ENCODE data around the gene GNA12. TPM values are rescaled to one million over a fixed set of nuclear protein-coding genes. Genes with fewer than 3 reads are reported as not detected.
"Not testable (repeated sequence)": the region's sequence is repeated elsewhere in the genome, so short reads cannot be mapped to it uniquely, and the experiment has no call there.

GNA12 gene
- total RNA-seq, 4 donors from 2014 or later: 4.6 to 14.0 (median 8.9) TPM

DNA sequence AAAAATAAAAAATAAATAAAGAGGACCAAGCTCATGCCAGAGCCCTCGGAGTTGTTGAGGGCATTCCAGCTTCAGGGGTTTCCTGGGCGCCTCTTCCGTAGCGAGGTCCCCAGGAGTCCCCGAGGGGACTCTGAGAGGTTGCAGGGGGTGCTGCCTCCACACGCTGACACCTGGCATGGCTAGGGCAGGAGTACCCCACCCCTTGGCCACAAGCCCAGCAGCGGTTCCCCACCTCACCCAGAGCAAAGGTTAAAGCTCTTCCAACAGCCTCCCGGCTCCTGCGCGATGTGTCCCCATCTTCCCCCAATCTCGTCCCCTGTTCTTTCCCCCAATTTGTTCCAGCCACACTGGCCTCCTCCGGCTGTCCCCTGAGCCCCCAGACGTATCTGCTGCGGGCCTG is 151.6 kb downstream of the GNA12 start:
- 76 to 81% methylated on average over 14 of the region's 14 CpGs for WGBS, 2 donors
- intact Hi-C loops (cut with DNase I; ENCODE audit: low total_unique reads): no loop called here
- DNase-seq (ENCODE audit: low spot score in 2 of 2): no peak
- TF ChIP-seq POLR2A (IDR thresholded peaks at IDR 0.05): no peak
- H3K4me3 ChIP-seq (ENCODE audit: low read depth, poor library complexity, severe bottlenecking): no peak overlapping the region

DNA sequence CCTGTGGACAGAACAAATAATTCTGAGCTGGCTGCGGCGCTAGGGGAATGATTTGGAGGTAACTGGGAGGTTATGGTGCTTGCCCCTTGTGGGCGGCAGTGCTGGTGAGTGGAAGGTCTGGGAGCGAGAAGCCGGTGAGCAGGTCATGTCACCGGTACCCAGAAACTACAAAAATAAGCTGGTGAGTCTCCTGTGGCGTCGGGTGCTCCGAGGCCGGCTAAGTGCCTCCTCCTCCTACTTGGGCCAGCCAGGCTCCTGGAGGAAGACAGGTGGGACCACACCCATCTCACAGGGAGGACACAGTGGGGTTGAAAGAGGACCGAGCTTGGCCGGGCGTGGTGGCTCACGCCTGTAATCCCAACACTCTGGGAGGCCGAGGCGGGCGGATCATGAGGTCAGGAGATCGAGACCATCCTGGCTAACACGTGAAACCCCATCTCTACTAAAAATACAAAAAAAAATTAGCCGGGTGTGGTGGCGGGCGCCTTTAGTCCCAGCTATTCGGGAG is 152.1 kb downstream of the GNA12 start:
- H3K4me3 ChIP-seq (ENCODE audit: low read depth, poor library complexity, severe bottlenecking); intact Hi-C loops (cut with DNase I; ENCODE audit: low total_unique reads); DNase-seq (ENCODE audit: low spot score in 2 of 2): not testable (repeated sequence)
- WGBS, 2 donors: 89 to 90% methylated on average over 18 to 23 of the region's 23 CpGs

DNA sequence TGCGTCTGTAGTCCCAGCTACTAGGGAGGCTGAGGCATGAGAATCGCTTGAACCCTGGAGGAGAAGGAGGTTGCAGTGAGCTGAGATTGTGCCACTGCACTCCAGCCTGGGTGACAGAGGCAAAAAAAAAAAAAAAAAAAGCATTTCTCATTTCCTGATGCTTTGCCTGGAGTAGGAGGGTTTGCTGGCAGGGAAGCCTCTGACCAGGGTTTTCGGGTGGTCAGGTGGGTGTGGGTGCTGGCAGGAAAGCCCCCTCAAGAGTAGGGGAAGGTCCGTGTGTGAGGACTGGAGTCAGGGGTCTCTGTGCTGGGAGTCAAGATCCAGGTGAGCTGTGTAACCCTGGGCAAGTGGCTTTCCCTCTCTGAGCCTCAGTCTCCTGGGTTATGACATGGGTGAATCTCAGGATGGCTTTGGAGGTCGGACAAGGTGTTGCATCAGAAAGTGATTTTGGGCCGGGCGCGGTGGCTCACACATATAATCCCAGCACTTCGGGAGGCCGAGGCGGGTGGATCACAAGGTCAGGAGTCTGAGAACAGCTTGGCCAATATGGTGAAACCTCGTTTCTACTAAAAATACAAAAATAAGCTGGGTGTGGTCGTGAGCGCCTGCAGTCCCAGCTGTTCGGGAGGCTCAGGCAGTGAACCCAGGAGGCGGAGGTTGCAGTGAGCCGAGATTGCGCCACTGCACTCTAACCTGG is 152.9 kb downstream of the GNA12 start:
- TF ChIP-seq, protein P1, sequence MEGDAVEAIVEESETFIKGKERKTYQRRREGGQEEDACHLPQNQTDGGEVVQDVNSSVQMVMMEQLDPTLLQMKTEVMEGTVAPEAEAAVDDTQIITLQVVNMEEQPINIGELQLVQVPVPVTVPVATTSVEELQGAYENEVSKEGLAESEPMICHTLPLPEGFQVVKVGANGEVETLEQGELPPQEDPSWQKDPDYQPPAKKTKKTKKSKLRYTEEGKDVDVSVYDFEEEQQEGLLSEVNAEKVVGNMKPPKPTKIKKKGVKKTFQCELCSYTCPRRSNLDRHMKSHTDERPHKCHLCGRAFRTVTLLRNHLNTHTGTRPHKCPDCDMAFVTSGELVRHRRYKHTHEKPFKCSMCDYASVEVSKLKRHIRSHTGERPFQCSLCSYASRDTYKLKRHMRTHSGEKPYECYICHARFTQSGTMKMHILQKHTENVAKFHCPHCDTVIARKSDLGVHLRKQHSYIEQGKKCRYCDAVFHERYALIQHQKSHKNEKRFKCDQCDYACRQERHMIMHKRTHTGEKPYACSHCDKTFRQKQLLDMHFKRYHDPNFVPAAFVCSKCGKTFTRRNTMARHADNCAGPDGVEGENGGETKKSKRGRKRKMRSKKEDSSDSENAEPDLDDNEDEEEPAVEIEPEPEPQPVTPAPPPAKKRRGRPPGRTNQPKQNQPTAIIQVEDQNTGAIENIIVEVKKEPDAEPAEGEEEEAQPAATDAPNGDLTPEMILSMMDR (IDR thresholded peaks at IDR 0.05): no peak
- no peak for TF ChIP-seq POLR2A (IDR thresholded peaks at IDR 0.05)
- H3K4me3 ChIP-seq (ENCODE audit: low read depth, poor library complexity, severe bottlenecking): no peak overlapping the region
- no peak for DNase-seq (ENCODE audit: low spot score in 2 of 2)
- intact Hi-C loops (cut with DNase I; ENCODE audit: low total_unique reads): no loop called here
- 79 to 82% methylated on average over 18 of the region's 18 CpGs for WGBS, 2 donors

DNA sequence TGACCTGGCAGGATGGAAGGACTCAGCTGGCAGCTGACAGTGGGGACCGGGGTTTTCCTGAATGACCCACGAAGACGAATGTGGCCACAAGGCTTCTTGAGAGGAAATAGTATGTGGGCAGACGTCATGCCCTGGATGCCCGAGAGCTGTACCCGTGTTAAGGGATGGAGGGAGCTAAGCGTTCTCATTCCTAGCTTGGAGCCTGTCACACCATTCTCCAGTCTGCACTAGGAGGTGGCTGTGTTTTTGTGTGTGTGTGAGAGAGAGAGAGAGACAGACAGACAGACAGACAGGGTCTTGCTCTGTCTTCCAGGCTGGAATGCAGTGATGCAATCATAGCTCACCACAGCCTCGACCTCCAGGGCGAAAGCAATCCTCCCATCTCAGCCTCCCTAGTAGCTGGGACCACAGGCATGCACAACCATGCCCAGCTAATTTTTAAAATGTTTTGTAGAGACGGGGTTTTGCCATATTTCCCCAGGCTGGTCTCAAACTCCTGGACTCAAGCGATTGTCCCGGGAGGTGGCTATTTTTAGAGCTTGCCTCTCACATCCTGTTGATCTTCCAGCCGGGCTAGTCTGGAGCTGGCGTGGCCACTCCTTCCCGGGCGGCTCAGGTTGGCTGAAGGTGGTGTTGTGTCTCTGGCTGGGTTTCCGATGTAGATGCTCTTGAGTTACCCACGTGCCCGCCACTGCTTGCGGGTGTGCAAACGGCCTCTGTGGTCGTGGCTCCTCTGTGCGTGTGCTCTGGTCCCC is 154.0 kb downstream of the GNA12 start:
- intact Hi-C loops (cut with DNase I; ENCODE audit: low total_unique reads): loop anchor here (10.0 kb wide), 1 partner anchor 235 kb away; no protein-coding TSS in a partner anchor
- TF ChIP-seq POLR2A (IDR thresholded peaks at IDR 0.05): no peak
- DNase-seq (ENCODE audit: low spot score in 2 of 2): no peak

DNA sequence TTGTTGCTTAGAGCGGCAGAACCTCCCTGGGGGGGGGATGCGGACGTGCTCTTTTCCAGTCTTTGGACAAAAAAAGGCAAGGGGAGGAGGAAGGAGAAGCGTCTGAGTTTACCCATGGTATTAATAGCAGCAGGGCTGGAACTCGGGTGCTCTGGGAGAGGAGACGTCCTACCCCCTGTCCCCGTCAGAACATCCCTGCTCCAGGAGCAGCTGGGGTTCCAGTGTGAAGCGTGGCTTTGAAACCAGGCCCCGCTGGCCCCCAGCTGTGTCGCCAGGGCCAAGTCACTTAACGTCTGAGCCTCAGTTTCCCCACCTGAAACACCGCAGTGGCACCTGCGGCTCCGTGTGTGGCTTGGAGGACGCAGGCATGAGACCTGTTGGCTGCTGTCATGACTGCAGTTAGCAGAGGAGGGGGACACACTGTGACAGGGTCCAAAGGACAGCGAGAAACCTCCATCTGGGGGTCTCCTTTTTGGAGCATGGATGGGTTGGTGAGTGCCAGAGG is 154.7 kb downstream of the GNA12 start:
- no peak for DNase-seq (ENCODE audit: low spot score in 2 of 2)
- WGBS, 2 donors: 71 to 72% methylated on average over 13 to 16 of the region's 16 CpGs
- H3K4me3 ChIP-seq (ENCODE audit: low read depth, poor library complexity, severe bottlenecking): no peak overlapping the region
- intact Hi-C loops (cut with DNase I; ENCODE audit: low total_unique reads): loop anchor here (10.0 kb wide), 1 partner anchor 235 kb away; no protein-coding TSS in a partner anchor
- TF ChIP-seq, protein P1 (IDR thresholded peaks at IDR 0.05): no peak
- TF ChIP-seq POLR2A (IDR thresholded peaks at IDR 0.05): no peak

More for the DNA sequence above, 154.0 kb downstream of the GNA12 start:
- WGBS, 2 donors: 61 to 66% methylated on average over 17 to 22 of the region's 23 CpGs
- no peak overlapping the region for H3K4me3 ChIP-seq (ENCODE audit: low read depth, poor library complexity, severe bottlenecking)

DNA sequence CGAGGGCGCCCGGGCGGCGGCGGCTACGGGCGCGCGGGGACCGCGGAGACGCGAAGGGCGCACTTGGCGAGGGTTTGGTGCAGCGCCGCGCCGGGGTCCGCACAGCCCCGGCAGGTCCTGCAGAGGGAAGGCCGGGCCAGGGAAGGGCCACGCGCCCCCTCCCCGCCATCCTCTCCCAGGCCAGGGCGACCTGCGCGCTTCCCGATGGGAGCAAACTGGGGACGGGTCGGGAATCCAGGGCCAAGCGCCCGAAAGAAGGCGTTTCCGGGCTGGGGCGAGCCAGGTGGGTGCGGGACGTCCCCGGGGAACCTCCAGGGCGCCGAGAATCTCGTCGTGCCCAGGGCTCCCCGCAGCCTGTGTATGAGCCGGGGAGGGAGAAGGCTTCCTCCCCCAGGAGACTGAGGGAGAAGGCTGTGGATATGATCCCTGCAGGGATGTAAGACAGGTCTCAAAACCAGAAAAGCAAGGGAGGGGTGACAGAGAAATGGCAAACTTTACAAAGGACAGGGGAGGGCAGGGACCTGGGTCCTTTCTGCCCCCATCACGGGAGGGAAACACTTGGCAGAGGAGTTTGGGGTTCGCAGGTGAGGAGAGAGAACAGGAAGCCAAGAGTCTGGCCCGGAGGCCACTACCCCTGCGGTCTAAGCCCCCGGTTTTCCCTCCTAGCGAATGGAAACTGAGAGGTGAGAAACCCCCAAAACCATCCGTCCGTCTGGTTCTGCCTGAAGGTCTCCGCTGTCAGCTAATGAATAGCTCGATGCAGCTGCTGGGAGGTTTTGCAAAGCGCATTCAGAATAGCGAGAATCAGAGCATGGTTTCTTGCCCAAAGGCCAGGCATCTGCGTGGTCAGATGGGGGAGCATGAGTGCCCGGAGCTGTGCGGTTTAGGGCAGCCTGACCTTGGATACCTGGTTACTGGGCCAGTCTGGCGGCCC is 155.4 kb downstream of the GNA12 start:
- intact Hi-C loops (cut with DNase I; ENCODE audit: low total_unique reads): loop anchor here (10.0 kb wide), 1 partner anchor 234 kb away; no protein-coding TSS in a partner anchor
- no peak for DNase-seq (ENCODE audit: low spot score in 2 of 2)
- 10 to 14% methylated on average over 22 to 30 of the region's 62 CpGs for WGBS, 2 donors
- TF ChIP-seq POLR2A (IDR thresholded peaks at IDR 0.05): no peak
- TF ChIP-seq, protein P1 (IDR thresholded peaks at IDR 0.05): no peak
- no peak overlapping the region for H3K4me3 ChIP-seq (ENCODE audit: low read depth, poor library complexity, severe bottlenecking)

Data from lower leg skin (tissue), 4 donors.